ENCODE measurements around the gene DCP1B. TPM values are rescaled to one million over a fixed set of nuclear protein-coding genes. Genes with fewer than 3 reads are reported as not detected.

DCP1B gene
- total and polyA plus RNA-seq, 7 experiments from 2014 or later = 8.1 to 30.5 (median 19.3) TPM

DNA sequence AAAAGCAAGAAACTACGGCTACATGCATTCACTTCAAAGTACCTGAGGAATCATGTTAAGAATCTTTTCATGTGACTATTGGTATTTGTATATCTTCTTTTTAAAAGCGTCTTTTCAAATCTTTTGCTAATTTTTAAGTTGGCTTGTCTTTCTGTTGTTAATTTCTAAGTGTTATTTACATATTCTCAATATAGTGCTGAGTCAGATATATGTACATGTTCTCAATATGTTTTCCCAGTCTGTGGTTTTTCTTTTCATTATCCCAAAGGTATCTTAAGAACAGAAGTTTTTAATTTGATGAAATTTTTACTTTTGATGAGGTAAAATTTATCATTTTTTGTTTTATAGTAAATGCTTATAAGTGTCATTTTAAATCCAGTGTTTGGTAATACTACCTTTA lies 24.0 kb downstream of the DCP1B start:
- ATAC-seq = no peak
- CTCF ChIA-PET = no interaction called here
- peaks cover 5 to 45% (median 24%) of the 10 kb centered on the region in 5 donors for H3K36me3 Mint-ChIP-seq

DNA sequence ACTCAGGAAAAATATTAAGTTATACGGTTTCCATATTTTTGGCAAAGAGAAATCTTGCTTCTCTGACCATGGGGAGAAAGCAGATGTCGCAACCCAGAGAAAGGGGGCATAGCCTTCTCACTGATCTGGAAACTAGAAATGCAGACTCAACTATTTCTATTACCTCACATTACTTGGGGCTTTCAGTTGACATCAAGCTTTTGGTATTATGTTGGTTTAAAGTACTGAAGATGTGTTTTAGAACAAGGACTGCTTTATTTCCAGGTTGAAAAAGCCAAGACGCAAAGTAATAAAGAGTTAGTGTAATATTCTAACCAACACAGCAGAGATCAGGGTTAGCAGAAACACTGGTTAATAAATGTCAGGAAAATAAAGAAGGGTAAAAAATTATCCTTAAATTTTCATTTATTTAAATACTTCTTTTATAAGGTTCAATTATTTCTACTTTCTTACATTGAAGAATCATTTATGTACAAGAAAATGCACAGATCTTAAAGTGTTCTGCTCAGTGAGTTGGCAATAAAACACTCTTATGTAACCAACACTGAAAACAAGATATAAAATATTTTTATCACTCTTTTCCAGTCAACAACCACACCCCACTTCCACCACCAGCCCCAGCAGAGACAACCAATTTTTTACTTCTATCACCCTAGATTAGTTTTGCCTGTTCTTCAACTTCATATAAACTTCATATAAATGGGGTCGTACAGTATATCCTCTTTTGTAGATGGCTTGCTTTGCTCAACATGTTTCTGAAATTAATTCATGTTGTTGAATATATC lies 26.0 kb downstream of the DCP1B start:
- Histone ChIP-seq H3K36me3 (ENCODE audit: control insufficient read depth in 2 of 3, insufficient read depth in 3 of 3, low read length in 3 of 3) (no peaks in the 10 kb centered on the region), H3K27ac (ENCODE audit: low read depth, low read length) (no peak overlapping the region), H3K9me3 (ENCODE audit: control insufficient read depth in 2 of 3, low read length in 3 of 3) (no peaks in the 10 kb centered on the region), H3K4me1 (ENCODE audit: control insufficient read depth in 2 of 2, insufficient read depth in 2 of 2, low read length in 2 of 2) (no peaks in the 10 kb centered on the region), H3K4me3 (ENCODE audit: low read length) (no peak overlapping the region), H3K27me3 (ENCODE audit: control insufficient read depth in 2 of 2, insufficient read depth in 2 of 2, low read length in 2 of 2) (no peaks in the 10 kb centered on the region)
- Mint-ChIP-seq H3K27ac (no peak overlapping the region), H3K36me3 (peaks cover 4 to 32% (median 7%) of the 10 kb centered on the region in 5 donors), H3K9me3 (peaks cover 0 to 2% (median 0%) of the 10 kb centered on the region in 11 donors), H3K4me3 (no peak overlapping the region), H3K27me3 (no peaks in the 10 kb centered on the region), H3K4me1 (peaks cover 0 to 18% (median 5%) of the 10 kb centered on the region in 7 donors)
- ChIA-PET POLR2A (no interaction called here), CTCF (no interaction called here)
- ATAC-seq = no peak
- DNase-seq = no peak
- intact Hi-C loops (cut with micrococcal nuclease) = no loop called here

More for the DNA sequence above, 24.0 kb downstream of the DCP1B start:
- POLR2A ChIA-PET = no interaction called here
- Mint-ChIP-seq H3K9me3 (peaks cover 0 to 22% (median 10%) of the 10 kb centered on the region in 11 donors), H3K4me1 (peaks cover 0 to 17% (median 5%) of the 10 kb centered on the region in 7 donors), H3K27ac (no peak overlapping the region), H3K4me3 (no peak overlapping the region), H3K27me3 (no peaks in the 10 kb centered on the region)
- Histone ChIP-seq H3K36me3 (ENCODE audit: control insufficient read depth in 2 of 3, insufficient read depth in 3 of 3, low read length in 3 of 3) (peaks cover 0 to 2% (median 0%) of the 10 kb centered on the region in 3 experiments), H3K27ac (ENCODE audit: low read depth, low read length) (no peak overlapping the region), H3K4me1 (ENCODE audit: control insufficient read depth in 2 of 2, insufficient read depth in 2 of 2, low read length in 2 of 2) (no peaks in the 10 kb centered on the region), H3K27me3 (ENCODE audit: control insufficient read depth in 2 of 2, insufficient read depth in 2 of 2, low read length in 2 of 2) (no peaks in the 10 kb centered on the region), H3K9me3 (ENCODE audit: control insufficient read depth in 2 of 3, low read length in 3 of 3) (peaks cover 0 to under 1% (median 0%) of the 10 kb centered on the region in 3 experiments), H3K4me3 (ENCODE audit: low read length) (no peak overlapping the region)
- DNase-seq = no peak
- intact Hi-C loops (cut with micrococcal nuclease) = no loop called here

DNA sequence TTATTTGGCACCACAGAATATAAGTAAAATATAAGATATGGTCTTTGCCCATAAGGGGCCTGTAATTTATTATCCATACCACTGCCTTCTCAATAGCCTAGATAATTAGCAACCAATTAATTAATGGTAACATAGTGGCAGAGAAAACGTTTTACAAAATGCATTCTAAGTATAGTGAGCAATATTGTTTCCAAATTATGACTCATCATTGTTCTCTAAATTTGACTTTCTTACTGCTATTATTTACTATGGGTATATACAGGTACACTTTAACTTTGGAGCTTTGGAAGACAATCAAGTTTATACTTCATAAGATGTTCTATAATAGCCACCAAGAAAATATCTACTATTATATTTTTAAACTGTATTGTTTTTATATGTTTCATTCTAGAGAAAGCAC lies 26.7 kb downstream of the DCP1B start:
- ChIA-PET POLR2A (no interaction called here), CTCF (no interaction called here)
- ATAC-seq (no peak), DNase-seq (no peak)
- Mint-ChIP-seq H3K36me3 (peaks cover 2 to 28% (median 7%) of the 10 kb centered on the region in 5 donors), H3K4me1 (peaks cover 0 to 18% (median 9%) of the 10 kb centered on the region in 7 donors), H3K4me3 (no peak overlapping the region), H3K9me3 (no peaks in the 10 kb centered on the region), H3K27ac (no peak overlapping the region), H3K27me3 (no peaks in the 10 kb centered on the region)
- intact Hi-C loops (cut with micrococcal nuclease) = no loop called here
- H3K36me3 ChIP-seq (ENCODE audit: control insufficient read depth in 2 of 3, insufficient read depth in 3 of 3, low read length in 3 of 3) = no peaks in the 10 kb centered on the region
- no peak overlapping the region for H3K27ac ChIP-seq (ENCODE audit: low read depth, low read length)
- no peak overlapping the region for H3K4me3 ChIP-seq (ENCODE audit: low read length)
- H3K9me3 ChIP-seq (ENCODE audit: control insufficient read depth in 2 of 3, low read length in 3 of 3) = no peaks in the 10 kb centered on the region
- H3K27me3 ChIP-seq (ENCODE audit: control insufficient read depth in 2 of 2, insufficient read depth in 2 of 2, low read length in 2 of 2) = no peaks in the 10 kb centered on the region
- H3K4me1 ChIP-seq (ENCODE audit: control insufficient read depth in 2 of 2, insufficient read depth in 2 of 2, low read length in 2 of 2) = no peaks in the 10 kb centered on the region

DNA sequence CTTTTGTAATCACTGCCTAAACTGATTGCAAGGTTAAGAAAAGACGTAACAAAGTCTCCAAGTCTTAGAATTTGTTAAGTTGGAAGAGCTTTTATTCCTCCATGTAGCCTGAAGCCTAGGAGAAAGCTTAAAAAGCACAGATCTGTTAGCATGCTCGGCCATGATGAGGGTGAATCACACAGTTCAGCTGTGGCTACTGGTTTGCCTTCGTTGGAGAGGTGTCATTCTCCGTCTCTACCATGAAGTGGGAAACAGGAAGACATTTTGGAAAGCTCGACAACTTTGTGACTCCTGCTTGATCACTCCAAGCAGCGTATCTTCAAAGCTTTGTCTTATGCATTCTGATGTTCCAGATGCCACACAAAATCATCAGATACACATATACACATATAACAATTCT lies 27.1 kb downstream of the DCP1B start:
- Mint-ChIP-seq H3K4me1 (peaks cover 0 to 18% (median 9%) of the 10 kb centered on the region in 7 donors), H3K27me3 (no peaks in the 10 kb centered on the region), H3K36me3 (peaks cover 2 to 33% (median 7%) of the 10 kb centered on the region in 5 donors), H3K9me3 (no peaks in the 10 kb centered on the region), H3K27ac (peak overlapping the region in 1 of 9 donors; percentile 39), H3K4me3 (no peak overlapping the region)
- Histone ChIP-seq H3K36me3 (ENCODE audit: control insufficient read depth in 2 of 3, insufficient read depth in 3 of 3, low read length in 3 of 3) (no peaks in the 10 kb centered on the region), H3K27ac (ENCODE audit: low read depth, low read length) (no peak overlapping the region), H3K27me3 (ENCODE audit: control insufficient read depth in 2 of 2, insufficient read depth in 2 of 2, low read length in 2 of 2) (no peaks in the 10 kb centered on the region), H3K4me1 (ENCODE audit: control insufficient read depth in 2 of 2, insufficient read depth in 2 of 2, low read length in 2 of 2) (no peaks in the 10 kb centered on the region), H3K9me3 (ENCODE audit: control insufficient read depth in 2 of 3, low read length in 3 of 3) (no peaks in the 10 kb centered on the region), H3K4me3 (ENCODE audit: low read length) (no peak overlapping the region)
- CTCF ChIA-PET = no interaction called here
- ATAC-seq (no peak), DNase-seq (no peak)
- POLR2A ChIA-PET = no interaction called here
- intact Hi-C loops (cut with micrococcal nuclease) = no loop called here

DNA sequence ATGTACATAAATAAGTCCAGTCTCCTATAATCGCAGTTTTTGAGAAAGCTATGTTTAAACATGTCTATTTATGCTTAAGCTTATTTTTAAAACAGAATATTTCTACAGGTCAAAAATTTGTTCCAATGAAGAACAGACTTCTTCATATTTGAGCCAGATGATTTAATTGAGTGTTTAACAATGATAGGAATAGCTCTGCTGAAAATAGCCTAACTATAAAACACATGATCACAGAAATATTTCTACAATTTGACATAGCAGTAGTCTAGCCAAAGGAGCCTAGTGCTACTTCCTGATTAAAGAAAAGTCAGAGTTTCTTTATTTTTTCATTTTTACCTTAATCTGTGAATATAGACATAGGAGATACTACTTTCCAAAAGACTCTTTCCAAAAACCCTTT lies 29.4 kb downstream of the DCP1B start:
- no peak overlapping the region for H3K4me3 Mint-ChIP-seq
- H3K4me1 ChIP-seq (ENCODE audit: control insufficient read depth in 2 of 2, insufficient read depth in 2 of 2, low read length in 2 of 2) = no peaks in the 10 kb centered on the region
- CTCF ChIA-PET = interaction anchor here (0.6 kb wide), 1 partner anchor 70 kb away, joined by 3 read pairs; no protein-coding TSS in a partner anchor
- no peak for ATAC-seq
- H3K9me3 Mint-ChIP-seq = no peaks in the 10 kb centered on the region
- H3K36me3 ChIP-seq (ENCODE audit: control insufficient read depth in 2 of 3, insufficient read depth in 3 of 3, low read length in 3 of 3) = no peaks in the 10 kb centered on the region
- no peak overlapping the region for H3K27ac ChIP-seq (ENCODE audit: low read depth, low read length)
- no peaks in the 10 kb centered on the region for H3K27me3 Mint-ChIP-seq
- DNase-seq = no peak
- H3K27ac Mint-ChIP-seq = no peak overlapping the region
- no peaks in the 10 kb centered on the region for H3K27me3 ChIP-seq (ENCODE audit: control insufficient read depth in 2 of 2, insufficient read depth in 2 of 2, low read length in 2 of 2)
- intact Hi-C loops (cut with micrococcal nuclease) = no loop called here
- H3K4me3 ChIP-seq (ENCODE audit: low read length) = no peak overlapping the region
- peaks cover 0 to 18% (median 10%) of the 10 kb centered on the region in 7 donors for H3K4me1 Mint-ChIP-seq
- POLR2A ChIA-PET = no interaction called here
- H3K9me3 ChIP-seq (ENCODE audit: control insufficient read depth in 2 of 3, low read length in 3 of 3) = no peaks in the 10 kb centered on the region
- H3K36me3 Mint-ChIP-seq = peaks cover 0 to 29% (median 6%) of the 10 kb centered on the region in 5 donors

DNA sequence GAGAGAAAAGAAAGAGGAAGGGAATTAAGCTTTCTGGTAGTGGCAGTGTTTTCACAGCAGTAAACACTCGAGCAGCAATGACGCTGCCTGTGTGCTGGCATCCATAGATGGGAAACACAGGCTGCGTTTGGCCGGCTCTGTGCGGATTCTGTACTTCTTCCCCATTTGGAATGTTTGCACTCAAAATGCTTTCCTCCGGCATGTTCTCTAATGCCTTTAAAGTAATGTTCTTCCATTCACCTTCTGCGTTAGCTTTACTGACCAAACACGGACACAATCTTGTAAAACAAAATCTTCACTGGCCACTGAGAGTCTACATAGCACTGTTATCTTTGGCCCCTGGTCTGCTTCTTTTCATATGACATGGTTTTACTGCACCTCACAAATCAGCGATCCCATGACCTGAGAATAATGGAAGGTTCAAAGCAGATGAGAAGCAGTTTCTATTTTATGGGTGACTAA lies 31.4 kb downstream of the DCP1B start:
- Mint-ChIP-seq H3K27me3 (no peaks in the 10 kb centered on the region), H3K4me3 (no peak overlapping the region), H3K27ac (no peak overlapping the region), H3K36me3 (peaks cover 0 to 24% (median 7%) of the 10 kb centered on the region in 5 donors), H3K9me3 (no peaks in the 10 kb centered on the region), H3K4me1 (peaks cover 0 to 18% (median 10%) of the 10 kb centered on the region in 7 donors)
- Histone ChIP-seq H3K4me1 (ENCODE audit: control insufficient read depth in 2 of 2, insufficient read depth in 2 of 2, low read length in 2 of 2) (no peaks in the 10 kb centered on the region), H3K27me3 (ENCODE audit: control insufficient read depth in 2 of 2, insufficient read depth in 2 of 2, low read length in 2 of 2) (no peaks in the 10 kb centered on the region), H3K27ac (ENCODE audit: low read depth, low read length) (no peak overlapping the region), H3K4me3 (ENCODE audit: low read length) (no peak overlapping the region), H3K36me3 (ENCODE audit: control insufficient read depth in 2 of 3, insufficient read depth in 3 of 3, low read length in 3 of 3) (no peaks in the 10 kb centered on the region), H3K9me3 (ENCODE audit: control insufficient read depth in 2 of 3, low read length in 3 of 3) (no peaks in the 10 kb centered on the region)
- intact Hi-C loops (cut with micrococcal nuclease) = no loop called here
- DNase-seq = no peak
- no peak for ATAC-seq
- CTCF ChIA-PET = interaction anchor here (0.6 kb wide), 1 partner anchor 35 kb away, joined by 3 read pairs; no protein-coding TSS in a partner anchor
- POLR2A ChIA-PET = no interaction called here
